ENCODE data around the gene CACFD1. TPM values are rescaled to one million over a fixed set of nuclear protein-coding genes. Genes with fewer than 3 reads are reported as not detected.

Gene CACFD1
- total RNA-seq, 1 donor from 2014 or later, result 19.0 TPM

DNA sequence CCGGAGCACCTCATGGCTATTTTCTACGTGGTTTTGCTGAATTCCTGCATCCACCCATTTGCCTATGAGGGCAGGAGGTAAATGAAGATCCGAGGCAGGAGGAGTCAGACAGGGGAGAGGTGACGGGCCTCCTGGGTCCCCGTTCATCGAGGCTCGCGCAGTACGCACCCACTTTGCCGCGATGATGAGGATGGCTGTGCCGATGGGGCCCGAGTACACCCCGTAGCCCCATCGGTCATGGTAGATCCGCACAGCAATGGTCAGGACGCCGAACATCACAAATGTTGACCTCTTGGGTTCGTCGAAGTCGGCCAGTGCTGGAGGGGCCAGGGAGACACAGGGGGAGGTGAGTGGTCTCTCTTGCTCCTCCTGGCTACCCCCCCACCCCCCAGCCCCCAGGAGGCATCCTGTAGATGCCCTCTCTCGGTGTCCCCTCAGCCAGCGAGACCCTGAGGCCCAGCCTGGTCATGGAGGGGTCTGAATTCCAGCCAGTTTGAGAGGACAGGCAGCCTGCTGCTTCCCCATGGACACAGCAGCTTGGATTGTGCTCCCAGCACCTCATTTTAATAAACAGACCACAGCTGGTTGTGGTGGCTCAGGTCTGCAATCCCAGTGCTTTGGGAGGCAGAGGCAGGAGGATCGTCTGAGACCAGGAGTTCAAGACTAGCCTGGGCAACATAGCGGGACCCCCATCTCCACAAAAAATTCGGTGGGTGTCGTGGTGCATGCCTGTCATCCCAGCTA is 59.1 kb downstream of the CACFD1 start:
- no peak for DNase-seq

DNA sequence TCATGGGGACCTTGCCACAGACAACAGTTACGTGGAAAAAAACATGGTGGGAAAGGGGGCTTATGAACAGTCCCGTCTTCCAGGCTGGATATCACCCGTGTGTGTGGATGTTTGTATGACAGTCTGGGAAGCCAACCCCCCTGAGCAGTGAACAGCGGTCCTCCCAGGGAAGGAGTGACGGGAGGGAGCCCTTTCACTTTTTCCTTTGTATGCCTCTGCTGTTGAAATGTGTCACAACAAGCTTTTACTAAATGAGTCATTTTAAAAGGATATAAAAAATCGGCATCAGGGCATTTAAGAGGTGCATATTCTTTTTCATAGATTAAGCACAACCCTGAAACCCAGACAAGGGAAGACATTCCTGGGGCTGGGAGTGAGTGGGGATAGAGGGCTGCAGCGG is 59.9 kb downstream of the CACFD1 start:
- no peak for DNase-seq

DNA sequence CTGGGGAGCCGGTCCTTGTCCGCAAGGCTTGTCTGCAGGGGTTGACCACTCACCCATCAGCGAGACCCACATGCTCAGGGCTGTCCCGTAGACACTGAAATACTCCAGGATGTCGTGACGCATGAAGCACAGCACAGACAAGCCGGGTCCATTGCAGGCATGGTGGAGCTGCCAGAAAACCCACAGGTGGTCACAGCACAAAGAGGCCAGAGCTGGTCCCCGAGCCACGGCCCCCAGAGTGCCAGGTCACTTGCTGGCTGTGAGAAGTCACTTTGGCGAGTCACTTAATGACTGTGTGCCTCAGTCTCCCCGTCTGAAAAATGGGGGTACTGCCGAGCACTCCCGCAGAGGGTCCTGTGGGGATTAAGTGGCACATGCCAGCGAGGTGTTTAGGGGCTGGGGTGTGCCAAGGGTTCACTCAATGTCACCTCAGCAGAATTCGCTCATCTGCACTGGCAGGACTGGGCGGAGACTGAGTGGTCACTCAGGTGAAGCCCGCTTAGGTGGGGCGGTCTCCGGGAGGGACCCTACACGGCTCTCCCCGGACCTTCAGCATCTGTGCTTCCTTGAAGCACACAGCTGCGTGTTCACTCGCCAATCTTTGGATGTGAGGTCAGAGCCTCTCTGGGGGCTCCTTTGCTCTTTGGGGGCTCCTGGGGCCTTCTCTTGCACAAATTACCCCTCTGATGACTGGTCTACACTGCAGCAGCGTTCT is 60.5 kb downstream of the CACFD1 start:
- DNase-seq, result no peak

Other genes starting within 250 kb of the CACFD1 start
- under 0.01 TPM for gene ABO, start 184.8 kb upstream of the CACFD1 start, total RNA-seq
- 14.7 TPM for gene SURF6, start 123.8 kb upstream of the CACFD1 start, total RNA-seq
- gene MED22, start 111.8 kb upstream of the CACFD1 start, total RNA-seq, result 17.9 TPM
- gene RPL7A, start 111.8 kb upstream of the CACFD1 start, total RNA-seq, result 1,058 TPM
- 11.1 TPM for gene SURF1, start 103.5 kb upstream of the CACFD1 start, total RNA-seq
- 9.7 TPM for gene SURF2, start 103.4 kb upstream of the CACFD1 start, total RNA-seq
- 88.6 TPM for gene SURF4, start 83.9 kb upstream of the CACFD1 start, total RNA-seq
- gene STKLD1, start 83.6 kb upstream of the CACFD1 start, total RNA-seq, result 1.6 TPM
- 15.1 TPM for gene REXO4, start 42.0 kb upstream of the CACFD1 start, total RNA-seq
- gene ADAMTS13, start 37.6 kb upstream of the CACFD1 start, total RNA-seq, result 2.2 TPM
- gene SLC2A6, start 19.1 kb downstream of the CACFD1 start, total RNA-seq, result 17.2 TPM
- not detected for gene MYMK, start 65.0 kb downstream of the CACFD1 start, total RNA-seq
- 3.3 TPM for gene ADAMTSL2, start 74.7 kb downstream of the CACFD1 start, total RNA-seq
- gene FAM163B, start 149.4 kb downstream of the CACFD1 start, total RNA-seq, result 16.5 TPM
- not detected for gene DBH, start 176.4 kb downstream of the CACFD1 start, total RNA-seq